Sciatic nerve (tissue), 2 donors: Measurements from ENCODE around the gene GRM5. TPM values are rescaled to one million over a fixed set of nuclear protein-coding genes. Genes with fewer than 3 reads are reported as not detected.
A peak's percentile ranks its signal among the peaks of the same experiment; 100 is the strongest.

Experiments
- ATAC-seq: fragments of 200-7000 bp; cut with Tn5 transposase; one replicate; pipeline ENCODE4 v1.9.1; 2020; ENCODE audit warnings: mild to moderate bottlenecking, moderate library complexity
- DNase-seq: peaks from one replicate; pipeline ENCODE4 v3.0.0-alpha.2; 2020; ENCODE audit warnings: low spot score
- intact Hi-C: fragments of 100-400 bp; cut with DNase I; formaldehyde crosslinking; loops from one replicate; pipeline ENCODE4 v1.14.2; 2022
- total RNA-seq: library from RNA; stranded (reverse); fragmentation: NEBNext Ultra II Directional; extraction: Animal tissue kit (Norgen Biotek cat#: 25700); gene quantifications from one replicate; pipeline ENCODE4 v1.2.1, GENCODE V29; 2021
- donor health status: DM: no; HTN: no; CAD: no.
- donor health status: DM: no; HTN: no; CAD: no.

GRM5 gene
- total RNA-seq, 1 donor from 2014 or later: 0.13 TPM

- no peak for DNase-seq
- ATAC-seq: no peak
- intact Hi-C loops: no loop called here
Observed at GRCh38 chr11:88534185-88534584, 531.6 kb downstream of the GRM5 start.

DNA sequence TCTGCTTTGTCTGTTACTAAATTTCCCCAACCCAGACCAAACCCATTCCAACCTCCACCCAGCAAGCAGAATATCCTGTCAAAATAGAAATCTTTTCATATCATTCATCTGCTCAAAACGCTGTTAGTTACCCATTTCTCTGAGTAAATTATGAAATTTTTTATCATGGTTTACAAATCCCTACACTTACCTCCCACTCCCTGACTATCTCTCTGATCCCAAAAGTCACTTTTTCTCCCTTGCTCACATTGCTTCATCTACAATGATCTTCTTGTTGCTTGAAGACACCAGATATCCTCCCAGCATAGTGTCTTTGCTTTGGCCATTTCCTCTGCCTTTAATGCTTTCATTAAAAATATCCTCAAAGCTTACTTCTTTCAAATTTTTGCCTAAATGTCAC, 532.8 kb downstream of the GRM5 start:
- intact Hi-C loops: no loop called here
- DNase-seq (no peak), ATAC-seq (no peak)

- intact Hi-C loops: no loop called here
- no peak for ATAC-seq
- no peak for DNase-seq
Observed at GRCh38 chr11:88531831-88532230, 534.0 kb downstream of the GRM5 start.

DNA sequence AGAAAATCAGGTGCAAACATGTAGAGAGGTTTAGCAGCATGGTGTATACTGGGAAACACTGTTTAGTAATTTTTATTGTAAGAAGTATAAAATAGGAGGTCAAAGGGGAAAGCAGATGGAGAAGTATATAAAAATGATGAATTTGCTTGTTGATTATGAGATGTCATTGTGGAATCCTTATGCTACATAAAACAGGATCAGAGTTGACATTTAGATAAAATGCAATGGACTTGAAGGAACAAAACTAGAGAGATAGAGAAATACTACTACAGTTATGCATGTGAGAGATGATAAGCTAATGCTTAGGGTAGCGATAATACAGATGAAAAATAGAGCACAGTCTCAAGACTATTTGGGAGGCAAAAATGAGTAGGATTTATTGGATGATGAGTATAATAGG, 536.4 kb downstream of the GRM5 start:
- no peak for DNase-seq
- ATAC-seq: no peak
- intact Hi-C loops: no loop called here

DNA sequence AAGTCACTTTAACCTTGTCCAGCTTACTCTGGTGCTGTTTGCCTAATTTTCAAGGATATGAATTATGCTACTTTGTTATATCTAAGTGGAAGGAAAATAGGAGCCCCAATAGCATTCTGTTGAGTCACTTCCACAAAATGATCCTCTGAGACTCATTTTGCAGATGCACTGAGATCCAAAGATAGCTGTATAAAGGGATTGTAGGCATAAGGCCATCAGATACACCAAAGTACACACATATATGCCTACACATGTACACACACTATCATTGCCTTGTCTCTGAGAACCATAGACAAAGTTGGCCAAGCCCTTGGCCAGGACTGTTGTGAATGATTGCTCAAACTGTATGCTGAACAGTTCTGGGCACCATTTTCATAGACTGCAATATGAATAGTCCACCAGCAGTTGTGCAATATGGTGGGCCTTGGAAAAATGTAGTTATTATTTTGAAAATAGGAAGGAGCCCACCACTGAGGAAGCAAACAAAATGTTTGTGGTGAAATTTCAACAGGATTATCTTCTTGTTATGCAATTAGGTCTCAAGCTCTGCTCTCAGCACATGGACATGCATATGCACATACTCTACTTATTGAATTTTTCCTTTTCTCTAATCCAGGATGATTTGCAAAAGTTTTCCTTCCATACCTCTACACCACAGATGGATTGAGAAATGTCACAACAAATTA, 542.3 kb downstream of the GRM5 start:
- ATAC-seq: no peak
- DNase-seq: no peak
- intact Hi-C loops: no loop called here

DNA sequence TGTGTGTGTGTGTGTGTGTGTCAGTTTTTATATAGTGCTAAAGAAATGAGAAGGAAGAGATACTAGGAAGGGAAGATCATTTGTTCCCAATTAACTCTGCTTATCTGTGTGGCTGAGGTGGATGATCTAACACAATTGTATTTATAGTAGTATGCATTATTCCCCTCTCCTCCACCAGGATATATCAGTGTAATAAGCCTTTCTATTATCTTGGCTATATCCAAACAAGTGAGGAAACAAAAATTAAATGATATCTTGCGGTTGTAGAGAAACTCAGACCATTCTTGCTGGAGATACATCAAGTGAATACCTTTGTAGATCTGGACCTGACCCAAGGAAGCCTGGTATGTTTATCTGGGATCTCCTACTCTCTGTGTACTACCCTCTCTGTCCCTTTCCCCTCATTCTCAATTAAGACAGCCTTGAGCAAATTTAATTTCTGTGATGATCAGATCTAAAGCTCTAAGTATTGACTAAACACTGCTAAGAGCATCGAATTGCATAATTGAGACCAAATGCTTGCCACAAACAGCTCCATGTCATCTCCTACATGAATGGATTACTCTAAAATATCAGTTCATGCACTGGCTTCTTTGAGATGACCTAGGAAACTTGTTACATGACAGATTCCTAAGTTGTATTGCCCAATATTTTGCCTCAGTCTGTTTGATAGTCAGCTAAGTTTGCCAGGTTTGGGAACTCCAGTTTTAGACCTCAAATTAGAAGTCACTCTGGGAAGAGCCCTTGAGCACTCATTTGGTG, 543.0 kb downstream of the GRM5 start:
- intact Hi-C loops: no loop called here
- no peak for ATAC-seq
- DNase-seq: no peak

- intact Hi-C loops: no loop called here
- no peak for ATAC-seq
- no peak for DNase-seq
Observed at GRCh38 chr11:88521799-88522201, 544.0 kb downstream of the GRM5 start.

DNA sequence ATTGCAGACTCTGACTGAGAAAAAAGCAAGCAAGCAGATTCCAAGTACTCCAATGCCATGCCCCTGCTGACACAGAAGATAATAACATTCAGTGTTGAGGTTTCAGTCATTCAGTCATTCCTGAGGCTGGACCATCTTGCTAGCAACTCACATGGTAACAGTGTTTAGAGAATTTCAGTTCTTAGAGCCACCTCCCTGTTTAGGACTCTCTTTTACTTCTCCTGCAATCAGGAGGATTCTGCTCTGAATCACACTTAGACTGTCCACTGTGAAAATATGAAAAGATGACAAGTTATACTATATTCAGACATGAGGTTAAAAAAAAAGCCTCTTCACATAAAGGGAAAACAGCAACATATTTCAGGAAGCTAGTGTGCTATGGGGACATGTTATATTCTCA, 544.4 kb downstream of the GRM5 start:
- ATAC-seq: no peak
- intact Hi-C loops: no loop called here

DNA sequence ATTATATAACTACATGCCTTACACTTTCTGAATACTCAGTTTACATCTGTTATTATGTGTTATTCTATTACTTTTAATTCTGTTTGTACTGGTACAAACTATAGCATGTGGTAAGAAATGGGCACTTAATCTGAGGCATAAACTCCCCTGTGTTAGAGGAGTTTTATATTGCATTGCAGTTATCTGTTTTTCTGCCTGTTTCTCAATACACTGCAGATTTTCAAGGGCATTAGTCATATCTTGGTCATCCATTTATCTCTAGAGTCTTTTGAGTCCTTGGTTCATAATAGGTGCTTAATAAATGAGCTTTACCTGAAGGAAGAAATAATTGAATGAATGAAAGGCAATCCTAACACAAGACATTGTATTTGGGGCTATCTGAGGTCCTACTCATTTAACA, 545.4 kb downstream of the GRM5 start:
- no peak for ATAC-seq
- intact Hi-C loops: no loop called here

More for the DNA sequence above, 544.4 kb downstream of the GRM5 start:
- no peak for DNase-seq

GRCh38 chr11:88515002-88515401, 550.8 kb downstream of the GRM5 start:
- ATAC-seq (no peak), DNase-seq (no peak)
- intact Hi-C loops: no loop called here

More for the DNA sequence above, 545.4 kb downstream of the GRM5 start:
- no peak for DNase-seq

- intact Hi-C loops: no loop called here
- ATAC-seq: no peak
- DNase-seq: no peak
Observed at GRCh38 chr11:88511006-88511405, 554.8 kb downstream of the GRM5 start.

DNA sequence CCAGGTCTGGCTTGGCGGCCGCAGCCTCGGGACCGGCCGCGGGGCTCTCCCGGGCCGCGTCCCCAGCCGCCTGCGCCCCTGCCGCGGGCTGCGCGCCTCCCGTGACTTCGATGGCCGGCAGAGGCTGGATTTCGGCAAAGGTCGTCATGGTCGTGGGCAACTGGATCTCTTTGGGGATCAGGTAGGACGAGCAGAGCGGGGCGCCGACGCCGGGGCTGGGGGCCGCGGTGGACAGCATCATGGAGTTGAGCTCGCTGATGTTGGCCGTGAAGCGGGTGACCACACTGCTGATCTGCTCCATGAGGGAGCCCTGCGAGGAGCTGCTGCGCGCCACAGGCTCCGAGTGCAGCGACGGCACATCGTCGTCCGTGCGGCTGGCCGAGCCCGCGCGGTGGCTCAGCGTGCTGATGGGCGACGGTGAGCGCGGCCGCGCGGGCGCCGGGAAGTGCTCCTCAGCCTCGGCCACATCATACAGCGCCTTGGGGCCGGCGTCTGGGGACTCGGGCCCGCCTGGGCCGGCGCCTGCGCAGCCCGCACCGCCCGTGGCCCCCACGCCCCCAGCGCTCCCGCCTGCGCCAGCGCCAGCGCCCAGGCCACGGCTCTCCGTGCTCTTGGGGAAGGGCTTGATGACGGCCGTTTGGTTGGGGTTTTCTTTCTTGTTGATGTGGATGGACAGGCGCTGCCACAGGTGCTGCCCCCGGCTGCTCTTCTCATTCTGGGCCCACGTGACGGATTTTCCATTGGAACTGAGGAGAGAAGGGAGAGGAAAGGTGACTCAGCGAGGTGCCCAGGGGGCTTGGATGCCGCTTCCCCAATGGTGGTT, 556.8 kb downstream of the GRM5 start:
- ATAC-seq (peak; percentile 52), DNase-seq (peak; percentile 59)
- intact Hi-C loops: no loop called here

GRCh38 chr11:88508418-88508758, 557.4 kb downstream of the GRM5 start:
- no peak for ATAC-seq
- intact Hi-C loops: no loop called here
- no peak for DNase-seq

GRCh38 chr11:88507771-88508417, 557.9 kb downstream of the GRM5 start:
- intact Hi-C loops: no loop called here
- ATAC-seq: no peak
- DNase-seq: no peak

GRCh38 chr11:88501541-88501940, 564.2 kb downstream of the GRM5 start:
- DNase-seq (no peak), ATAC-seq (no peak)
- intact Hi-C loops: no loop called here

DNA sequence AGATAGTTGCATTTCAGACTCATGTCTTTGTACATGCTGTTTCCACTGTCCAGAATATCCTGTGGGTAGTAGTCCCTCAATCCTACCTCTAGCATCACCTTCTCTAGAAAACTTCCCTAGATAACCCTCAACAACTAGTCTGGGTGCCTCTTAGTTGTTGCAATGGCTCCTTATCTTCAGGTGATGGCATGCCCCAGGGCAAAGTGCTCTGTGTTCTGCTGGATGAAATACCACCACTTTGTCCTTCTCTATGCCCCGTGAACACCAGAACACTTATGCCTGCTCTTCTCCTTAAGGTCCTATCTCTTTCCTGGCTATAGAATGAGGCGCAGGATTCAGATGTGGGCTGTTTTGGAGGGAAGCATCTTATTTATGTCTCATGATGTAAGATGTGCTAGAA, 569.9 kb downstream of the GRM5 start:
- intact Hi-C loops: no loop called here

DNA sequence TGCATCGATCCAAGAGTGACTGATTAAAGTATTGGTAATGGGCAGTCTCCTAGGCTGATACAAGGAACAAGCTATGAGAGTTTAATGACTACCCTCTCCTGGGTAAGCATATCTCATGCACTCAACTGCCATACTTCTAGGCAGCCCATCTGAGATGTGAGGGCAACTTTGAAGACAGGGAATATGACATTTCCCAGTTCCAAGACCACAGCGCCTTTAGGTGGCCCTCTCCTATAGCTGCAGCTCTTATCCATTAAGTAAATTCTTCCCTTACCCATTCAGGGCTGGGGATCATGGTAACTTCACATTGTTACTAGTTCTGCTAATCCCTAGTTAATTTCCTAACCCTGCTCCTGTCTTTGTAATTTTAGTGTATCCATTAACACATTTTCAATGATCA, 570.9 kb downstream of the GRM5 start:
- ATAC-seq (no peak), DNase-seq (no peak)
- intact Hi-C loops: no loop called here

More for the DNA sequence above, 569.9 kb downstream of the GRM5 start:
- ATAC-seq (no peak), DNase-seq (no peak)

DNA sequence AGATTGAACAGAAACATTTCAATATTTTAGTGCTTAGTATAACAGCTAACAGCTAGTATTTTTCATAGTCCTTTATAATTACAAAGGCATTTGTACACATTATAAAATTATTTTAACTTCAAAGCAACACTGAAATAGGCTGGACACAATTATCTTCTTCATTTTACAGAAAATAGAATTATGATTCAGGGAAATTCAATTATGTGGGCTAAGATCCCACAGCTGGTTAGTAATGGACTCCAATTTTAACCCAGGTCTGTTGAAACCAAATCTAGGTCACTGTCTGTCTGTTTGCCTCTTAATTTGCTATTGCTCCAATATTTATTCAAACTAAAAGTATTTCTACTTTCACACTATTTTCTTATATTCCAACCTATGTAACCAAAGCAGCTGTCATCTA, 574.1 kb downstream of the GRM5 start:
- DNase-seq: no peak
- intact Hi-C loops: no loop called here
- ATAC-seq: no peak

DNA sequence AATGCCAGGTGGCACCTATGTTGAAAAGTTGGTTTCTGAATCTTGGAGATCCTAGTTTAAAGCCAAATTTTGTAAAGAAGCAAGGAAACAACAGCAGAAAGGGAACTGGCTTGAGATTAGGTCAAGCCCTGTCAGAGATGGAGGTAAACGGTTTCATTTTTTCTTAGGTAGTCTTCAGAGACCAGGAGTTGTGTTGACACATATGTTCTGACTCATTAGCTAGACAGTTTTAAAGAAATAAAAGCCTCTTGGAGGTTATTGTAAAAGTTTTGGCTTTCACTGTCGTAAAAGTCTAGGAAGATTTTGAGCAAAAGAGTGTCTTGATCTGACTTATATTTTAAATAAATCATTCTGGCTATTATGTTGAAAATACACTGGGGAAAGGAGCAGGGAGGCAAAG, 576.8 kb downstream of the GRM5 start:
- no peak for ATAC-seq
- intact Hi-C loops: no loop called here
- no peak for DNase-seq

- intact Hi-C loops: no loop called here
- ATAC-seq (no peak), DNase-seq (no peak)
Observed at GRCh38 chr11:88487646-88488045, 578.1 kb downstream of the GRM5 start.
